IMR-90 (cell line): ENCODE results near the gene FOSL1. TPM values are rescaled to one million over a fixed set of nuclear protein-coding genes. Genes with fewer than 3 reads are reported as not detected.
"Not testable (repeated sequence)": the region's sequence is repeated elsewhere in the genome, so short reads cannot be mapped to it uniquely, and the experiment has no call there.

Source experiments
- ATAC-seq: fragments of 200-7000 bp; cut with Tn5 transposase; 2 replicates; pipeline ENCODE4 v1.9.1; 2020; ENCODE audit warnings: low read depth, mild to moderate bottlenecking, moderate library complexity
- BruUV-seq: library from RNA; stranded (reverse); fragments of 400-500 nt; replicated peaks from 2 replicates; lab custom pipeline; 2021; lab: Mats Ljungman, UMichigan
- CTCF ChIA-PET: fragments of 300-600 bp; formaldehyde crosslinking; extraction: SDS; loops from one replicate; lab custom pipeline; 2021; ENCODE audit warnings: antibody characterized with exemption; lab: Yijun Ruan, JAX
- POLR2A ChIA-PET: fragments of 300-600 bp; sonication (Branson Sonifier 250); formaldehyde crosslinking; loops from one replicate; lab custom pipeline; 2022; ENCODE audit warnings: antibody characterized with exemption; ENCODE audit not compliant: unreplicated experiment; lab: Charles Lee
- DNase-seq: peaks from one replicate; pipeline ENCODE4 v3.0.0; 2013
- H2AFZ ChIP-seq: replicated peaks from 2 replicates; pipeline ENCODE3; 2013; ENCODE audit warnings: low read length, mild to moderate bottlenecking; ENCODE audit not compliant: poor library complexity
- H2AK5ac ChIP-seq: 2 replicates; pipeline ENCODE4 v1.6.1; 2013; ENCODE audit warnings: low read depth, low read length, inconsistent platforms
- H2AK9ac ChIP-seq: replicated peaks from 2 replicates; pipeline ENCODE3; 2013; ENCODE audit warnings: mild to moderate bottlenecking, low read depth, low read length, moderate library complexity; ENCODE audit not compliant: poor library complexity
- H2BK120ac ChIP-seq: 2 replicates; pipeline ENCODE4 v1.6.1; 2013; ENCODE audit warnings: low read depth, low read length, inconsistent platforms
- H2BK15ac ChIP-seq: 3 replicates; pipeline ENCODE4 v1.6.1; 2013; ENCODE audit warnings: low read depth, low read length, inconsistent platforms
- H2BK20ac ChIP-seq: 2 replicates; pipeline ENCODE4 v1.6.1; 2013; ENCODE audit warnings: low read depth, mild to moderate bottlenecking, inconsistent platforms, low read length, moderate library complexity
- H2BK5ac ChIP-seq: 2 replicates; pipeline ENCODE4 v1.6.1; 2013; ENCODE audit warnings: mild to moderate bottlenecking, low read depth, low read length, inconsistent platforms; ENCODE audit not compliant: poor library complexity, severe bottlenecking
- H3K14ac ChIP-seq: replicated peaks from 2 replicates; pipeline ENCODE4 v1.6.1; 2013; ENCODE audit warnings: low read depth, low read length, inconsistent platforms
- H3K18ac ChIP-seq: 2 replicates; pipeline ENCODE4 v1.6.1; 2013; ENCODE audit warnings: low read depth, low read length, control low read depth
- H3K23ac ChIP-seq: 2 replicates; pipeline ENCODE4 v1.6.1; 2013; ENCODE audit warnings: low read depth, low read length, inconsistent platforms
- H3K27ac ChIP-seq: 2 replicates; pipeline ENCODE4 v1.5.1; 2013; ENCODE audit warnings: mild to moderate bottlenecking, control low read depth, low read length; ENCODE audit not compliant: insufficient read depth
- H3K27me3 ChIP-seq: 2 replicates; pipeline ENCODE4 v1.6.1; 2013; ENCODE audit warnings: low read length; ENCODE audit not compliant: control insufficient read depth, insufficient read depth
- H3K36me3 ChIP-seq: 2 replicates; pipeline ENCODE4 v1.6.1; 2013; ENCODE audit warnings: low read length, mixed read lengths; ENCODE audit not compliant: control insufficient read depth, insufficient read depth
- H3K4ac ChIP-seq: 2 replicates; pipeline ENCODE4 v1.6.1; 2013; ENCODE audit warnings: low read depth, low read length, inconsistent platforms
- H3K4me1 ChIP-seq: 2 replicates; pipeline ENCODE4 v1.6.1; 2013; ENCODE audit warnings: low read length, mixed read lengths; ENCODE audit not compliant: control insufficient read depth, insufficient read depth
- H3K4me2 ChIP-seq: 2 replicates; pipeline ENCODE4 v1.6.1; 2013; ENCODE audit warnings: low read depth, mild to moderate bottlenecking, control low read depth, low read length, moderate library complexity
- H3K4me3 ChIP-seq: 2 replicates; pipeline ENCODE4 v1.5.1; 2013; ENCODE audit warnings: low read depth, mild to moderate bottlenecking, control low read depth, low read length, moderate library complexity; ENCODE audit not compliant: insufficient read depth
- H3K56ac ChIP-seq: 2 replicates; pipeline ENCODE4 v1.6.1; 2013; ENCODE audit warnings: low read length, inconsistent platforms; ENCODE audit not compliant: insufficient read depth; ENCODE audit errors: extremely low read depth
- H3K79me1 ChIP-seq, 2 experiments: 2 replicates each; pipeline ENCODE4 v1.6.1; 2013; ENCODE audit warnings: low read length in 2 of 2, inconsistent platforms in 1 of 2, low read depth in 1 of 2
- H3K9ac ChIP-seq: 2 replicates; pipeline ENCODE4 v1.6.1; 2013; ENCODE audit warnings: low read depth, low read length, control low read depth
- H3K9me1 ChIP-seq: 2 replicates; pipeline ENCODE4 v1.6.1; 2013; ENCODE audit warnings: low read length, inconsistent platforms; ENCODE audit not compliant: insufficient read depth
- H3K9me3 ChIP-seq: 2 replicates; pipeline ENCODE4 v1.6.1; 2013; ENCODE audit warnings: low read length; ENCODE audit not compliant: control insufficient read depth, insufficient read depth
- H4K20me1 ChIP-seq: 2 replicates; pipeline ENCODE4 v1.6.1; 2013; ENCODE audit warnings: low read length, inconsistent platforms; ENCODE audit not compliant: insufficient read depth
- H4K5ac ChIP-seq: 2 replicates; pipeline ENCODE4 v1.6.1; 2013; ENCODE audit warnings: mild to moderate bottlenecking, low read depth, low read length, control low read depth
- H4K8ac ChIP-seq, 2 experiments: 2 replicates each; pipeline ENCODE4 v1.6.1; 2013; ENCODE audit warnings: low read depth in 2 of 2, low read length in 2 of 2, control low read depth in 1 of 2, inconsistent platforms in 1 of 2
- H4K91ac ChIP-seq: 2 replicates; pipeline ENCODE4 v1.6.1; 2013; ENCODE audit warnings: low read depth, low read length, inconsistent platforms; ENCODE audit not compliant: insufficient read depth
- POLR2A ChIP-seq: IDR thresholded peaks from 2 replicates; pipeline ENCODE4 v1.6.1; 2012; ENCODE audit warnings: mild to moderate bottlenecking, low read depth, low read length
- WGBS, 2 experiments: methylation state at CpG; one replicate each; pipeline versions ENCODE4 v1.1.5 to v1.1.7; 2013; ENCODE audit warnings: missing lambda C conversion rate in 2 of 2; ENCODE audit not compliant: insufficient read length in 1 of 2; ENCODE audit errors: extremely low coverage in 2 of 2; 5-methylcytosine and 5-hydroxymethylcytosine counted together
- dilution Hi-C: fragments of 300-500 bp; cut with HindIII; formaldehyde crosslinking; loops from one replicate; pipeline ENCODE4 v1.14.3; 2018; ENCODE audit warnings: low sequenced_read_pairs; ENCODE audit not compliant: unreplicated experiment
- in situ Hi-C: fragments of 300-500 bp; cut with MboI; formaldehyde crosslinking; loops from 3 replicates; pipeline ENCODE4 v1.14.3; 2019; ENCODE audit warnings: low sequenced_read_pairs, inconsistent platforms, mixed read lengths
- intact Hi-C: fragments of 100-400 bp; cut with micrococcal nuclease; formaldehyde crosslinking; loops from 2 replicates; pipeline ENCODE4 v1.10.0; 2022
- polyA plus RNA-seq, 3 experiments: library from polyadenylated mRNA; depleted of rRNA; stranded (reverse); fragments of >200 nt; gene quantifications; 2 replicates each; pipeline ENCODE4 v1.2.3, GENCODE V29; 2012; ENCODE audit warnings: low replicate concordance in 1 of 3
- total RNA-seq: library from RNA; depleted of rRNA; stranded (reverse); fragments of >200 nt; gene quantifications from 2 replicates; pipeline ENCODE4 v1.2.3, GENCODE V29; 2012

The FOSL1 gene
- total and polyA plus RNA-seq, 2 of the 4 experiments (the other 2 are of a cell fraction): 17.2 to 107 TPM

DNA sequence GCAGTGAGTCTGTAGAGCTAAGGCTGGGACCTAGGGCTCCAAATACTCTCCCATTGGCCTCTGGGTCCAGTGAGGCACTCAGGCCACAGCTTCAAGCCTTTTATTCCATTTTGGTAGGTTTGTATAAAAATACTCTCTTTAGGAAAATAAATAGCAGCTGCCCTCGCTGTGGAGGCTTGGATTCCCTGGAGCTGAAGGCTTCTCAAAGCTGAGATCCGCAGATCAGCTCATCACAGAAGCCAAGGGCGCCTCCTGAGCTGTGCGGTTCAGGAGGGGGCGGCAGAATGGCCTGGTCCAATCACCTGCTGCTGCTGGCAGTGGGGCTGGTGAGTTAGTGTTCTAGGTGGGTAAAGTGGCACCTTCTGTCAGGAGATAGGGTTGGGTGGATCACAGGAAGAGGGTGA lies 8.0 kb downstream of the FOSL1 start:
- H3K27ac ChIP-seq: peak overlapping the region; percentile 93
- H2AFZ ChIP-seq, H3K9me1 ChIP-seq, H4K5ac ChIP-seq, H4K91ac ChIP-seq, ATAC-seq, H3K27me3 ChIP-seq, BruUV-seq, dilution Hi-C loops, intact Hi-C loops, H3K18ac ChIP-seq, H2BK20ac ChIP-seq, H2AK9ac ChIP-seq, H3K9me3 ChIP-seq, CTCF ChIA-PET: not testable (repeated sequence)
- H3K14ac ChIP-seq: peak overlapping the region; percentile 71; the same call in 1 of the 2 replicates
- peak overlapping the region; percentile 84 for H3K4me2 ChIP-seq
- peak overlapping the region; percentile 77 for H3K56ac ChIP-seq
- peak; percentile 40 for DNase-seq
- peaks cover 0 to 33% of the 10 kb centered on the region in 2 experiments; a peak in 3 of 4 replicates for H3K79me1 ChIP-seq
- peak overlapping the region; percentile 88 for H3K9ac ChIP-seq
- peak overlapping the region; percentile 55 for H3K4ac ChIP-seq
- H3K4me1 ChIP-seq: peaks cover 38% of the 10 kb centered on the region
- H2BK5ac ChIP-seq: peak overlapping the region; percentile 84
- peak overlapping the region; percentile 77 for H3K23ac ChIP-seq
- peak overlapping the region in 1 of 2 experiments; percentile 33; a peak in 1 of 4 replicates for H4K8ac ChIP-seq
- POLR2A ChIA-PET: interaction anchor here (1.0 to 4.4 kb wide), 3 partner anchors 10 to 70 kb away, joined by 3 to 20 read pairs (median 6); no protein-coding TSS in a partner anchor
- peak; percentile 28 for TF ChIP-seq POLR2A
- WGBS, 2 experiments: no CpG with 5 or more reads among the region's 5 CpGs
- peak overlapping the region; percentile 22; the same call in 1 of the 2 replicates for H2AK5ac ChIP-seq
- peaks cover 76% of the 10 kb centered on the region for H4K20me1 ChIP-seq
- H3K4me3 ChIP-seq: peak overlapping the region; percentile 63
- 0 out of 3 replicates have a peak overlapping the region, but pooled peaks have one; percentile 3 for H2BK15ac ChIP-seq
- in situ Hi-C loops: loop anchor here (5.0 kb wide), 1 partner anchor 70 kb away; the partner anchor contains the start of gene SART1
- H3K36me3 ChIP-seq: peaks cover 39% of the 10 kb centered on the region
- H2BK120ac ChIP-seq: peak overlapping the region; percentile 17; the same call in 1 of the 2 replicates
